GM18511 (cell line): ENCODE data around the gene BRD3.
"Not testable (repeated sequence)": the region's sequence is repeated elsewhere in the genome, so short reads cannot be mapped to it uniquely, and the experiment has no call there.

Source experiments
- ATAC-seq: cut with Tn5 transposase; IDR thresholded peaks from one replicate; pipeline ENCODE4 v1.9.1; 2021; ENCODE audit warnings: mild to moderate bottlenecking, moderate library complexity; ENCODE audit not compliant: unreplicated experiment

The BRD3 gene

GRCh38 chr9:134067904-134068743, at the start of gene BRD3:
Gene BRD3 (minus strand): TSS chr9:134068026. CDS start chr9:134053477, 14,549 bp downstream.
- peak; percentile 73 for ATAC-seq

GRCh38 chr9:134112561-134112960, 44.7 kb upstream of the BRD3 start:
- ATAC-seq: no peak

GRCh38 chr9:134111064-134111463, 43.2 kb upstream of the BRD3 start:
- no peak for ATAC-seq

GRCh38 chr9:134103391-134103998, 35.7 kb upstream of the BRD3 start:
- ATAC-seq: no peak

GRCh38 chr9:134101623-134102149, 33.9 kb upstream of the BRD3 start:
- no peak for ATAC-seq

- not testable (repeated sequence) for ATAC-seq
Measured at GRCh38 chr9:134101133-134101532, 33.3 kb upstream of the BRD3 start.

GRCh38 chr9:134100040-134100439, 32.2 kb upstream of the BRD3 start:
- ATAC-seq: no peak

- no peak for ATAC-seq
Measured at GRCh38 chr9:134099123-134099761, 31.4 kb upstream of the BRD3 start.

- ATAC-seq: no peak
Measured at GRCh38 chr9:134089972-134090371, 22.1 kb upstream of the BRD3 start.

- ATAC-seq: no peak
Measured at GRCh38 chr9:134088063-134088725, 20.4 kb upstream of the BRD3 start.

- no peak for ATAC-seq
Measured at GRCh38 chr9:134085674-134086073, 17.8 kb upstream of the BRD3 start.

GRCh38 chr9:134083451-134083850, 15.6 kb upstream of the BRD3 start:
- ATAC-seq: no peak

- ATAC-seq: no peak
Measured at GRCh38 chr9:134076644-134077043, 8.8 kb upstream of the BRD3 start.

GRCh38 chr9:134075689-134076088, 7.9 kb upstream of the BRD3 start:
- not testable (repeated sequence) for ATAC-seq

GRCh38 chr9:134073500-134073899, 5.7 kb upstream of the BRD3 start:
- ATAC-seq: no peak

GRCh38 chr9:134072683-134073082, 4.9 kb upstream of the BRD3 start:
- ATAC-seq: not testable (repeated sequence)

- ATAC-seq: no peak
Measured at GRCh38 chr9:134071149-134071548, 3.3 kb upstream of the BRD3 start.

- ATAC-seq: no peak
Measured at GRCh38 chr9:134069480-134070399, 1.9 kb upstream of the BRD3 start.

- ATAC-seq: peak; percentile 4
Measured at GRCh38 chr9:134068744-134069479, 1.1 kb upstream of the BRD3 start.
